HepG2 (cell line): ENCODE results near the gene KLF17. TPM values are rescaled to one million over a fixed set of nuclear protein-coding genes. Genes with fewer than 3 reads are reported as not detected.

Source experiments
- BCL3 ChIP-seq: sonication (generic); formaldehyde crosslinking; IDR thresholded peaks from 2 replicates; pipeline ENCODE4 v1.5.1; 2020; ENCODE audit warnings: mild to moderate bottlenecking, missing genetic modification reagents, moderate library complexity
- BORCS8-MEF2B ChIP-seq: sonication (generic); formaldehyde crosslinking; IDR thresholded peaks from 2 replicates; pipeline ENCODE4 v1.8.0; 2022; ENCODE audit warnings: mild to moderate bottlenecking, missing genetic modification reagents
- DDIT3 ChIP-seq: sonication (generic); formaldehyde crosslinking; IDR thresholded peaks from 2 replicates; pipeline ENCODE4 v1.4.0; 2020; ENCODE audit warnings: mild to moderate bottlenecking, missing genetic modification reagents
- ELF4 ChIP-seq: sonication (generic); formaldehyde crosslinking; IDR thresholded peaks from 2 replicates; pipeline ENCODE4 v1.5.0; 2020; ENCODE audit warnings: missing genetic modification reagents, mild to moderate bottlenecking, moderate library complexity, borderline replicate concordance
- HNRNPL ChIP-seq: fragments of 200-400 bp; formaldehyde crosslinking; IDR thresholded peaks from 2 replicates; pipeline ENCODE4 v1.6.1; 2017; ENCODE audit warnings: mild to moderate bottlenecking, low read depth, low read length
- NR2C2 ChIP-seq: sonication (generic); formaldehyde crosslinking; IDR thresholded peaks from 2 replicates; pipeline ENCODE4 v1.4.0; 2020; ENCODE audit warnings: missing genetic modification reagents, mild to moderate bottlenecking, moderate library complexity, borderline replicate concordance
- PBX3 ChIP-seq: sonication (generic); formaldehyde crosslinking; IDR thresholded peaks from 2 replicates; pipeline ENCODE4 v1.8.1; 2023; ENCODE audit warnings: missing genetic modification reagents, inconsistent platforms, borderline replicate concordance
- TFDP2 ChIP-seq: sonication (generic); formaldehyde crosslinking; IDR thresholded peaks from 2 replicates; pipeline ENCODE4 v1.4.0; 2020; ENCODE audit warnings: missing genetic modification reagents
- UBTF ChIP-seq: sonication (generic); formaldehyde crosslinking; IDR thresholded peaks from 2 replicates; pipeline ENCODE4 v1.4.0; 2020; ENCODE audit warnings: mild to moderate bottlenecking, missing genetic modification reagents
- ZBTB2 ChIP-seq: sonication (generic); formaldehyde crosslinking; IDR thresholded peaks from 2 replicates; pipeline ENCODE4 v1.8.0; 2022; ENCODE audit warnings: low read depth, missing genetic modification reagents
- ZFP36L1 ChIP-seq: sonication (generic); formaldehyde crosslinking; IDR thresholded peaks from 2 replicates; pipeline ENCODE4 v1.8.0; 2022; ENCODE audit warnings: mild to moderate bottlenecking, missing genetic modification reagents, moderate library complexity
- ZNF878 ChIP-seq: sonication (generic); formaldehyde crosslinking; IDR thresholded peaks from 2 replicates; pipeline ENCODE4 v1.8.1; 2023; ENCODE audit warnings: mild to moderate bottlenecking, missing genetic modification reagents, moderate library complexity
- polyA plus RNA-seq, 8 experiments: library from polyadenylated mRNA; depleted of rRNA in 3 of 8; stranded (reverse) in 7 of 8; unstranded in 1 of 8; fragments of >200 nt; fragmentation: Illumina TruSeq in 4 of 8; extraction: Trizol in 4 of 8; gene quantifications; 2 replicates each; pipeline versions ENCODE4 v1.2.1 to v1.2.3, GENCODE V29; 2011 to 2016; ENCODE audit warnings: low read depth in 4 of 8, missing spikeins in 1 of 8, mixed read lengths in 1 of 8; ENCODE audit not compliant: insufficient read depth in 1 of 8
- total RNA-seq, 5 experiments: library from RNA; depleted of rRNA; stranded (reverse); fragments of >200 nt; fragmentation: Illumina TruSeq; extraction: Trizol; gene quantifications; 2 replicates each; pipeline ENCODE4 v1.2.3, GENCODE V29; 2016; ENCODE audit warnings: low read depth in 1 of 5

KLF17 gene
- total and polyA plus RNA-seq, 2 of the 13 experiments (the other 11 are each of a cell fraction or from before 2014, with no cell fraction given) = not detected

GRCh38 chr1:44100183-44100868, 18.3 kb upstream of the KLF17 start (continued):
- no peak for TF ChIP-seq HNRNPL
- TF ChIP-seq PBX3 (CRISPR knock-in tag) = no peak
- TF ChIP-seq UBTF (CRISPR knock-in tag) = no peak
- no peak for TF ChIP-seq ZBTB2 (CRISPR knock-in tag)
- TF ChIP-seq ELF4 (CRISPR knock-in tag) = no peak
- no peak for TF ChIP-seq BORCS8-MEF2B (CRISPR knock-in tag)
- TF ChIP-seq TFDP2 (CRISPR knock-in tag) = no peak
- no peak for TF ChIP-seq ZNF878 (CRISPR knock-in tag)
- no peak for TF ChIP-seq ZFP36L1 (CRISPR knock-in tag)
- no peak for TF ChIP-seq NR2C2 (CRISPR knock-in tag)
- TF ChIP-seq DDIT3 (CRISPR knock-in tag) = no peak
- no peak for TF ChIP-seq BCL3
- TF ChIP-seq, all 625 proteins: peak for 0
